H9 (cell line): ENCODE results near the gene KIAA0753. TPM values are rescaled to one million over a fixed set of nuclear protein-coding genes. Genes with fewer than 3 reads are reported as not detected.

Source experiments
- DNase-seq: peaks from one replicate; pipeline ENCODE4 v3.0.0-alpha.2; 2017
- H2AFZ ChIP-seq: one replicate; pipeline ENCODE4 v1.6.1; 2013; ENCODE audit warnings: mild to moderate bottlenecking, low read length, control low read depth, moderate library complexity
- H2AK5ac ChIP-seq: 2 replicates; pipeline ENCODE4 v1.6.1; 2013; ENCODE audit warnings: low read length, control low read depth, mixed read lengths; ENCODE audit not compliant: insufficient read length
- H2BK120ac ChIP-seq: one replicate; pipeline ENCODE4 v1.6.1; 2013; ENCODE audit warnings: low read depth, mild to moderate bottlenecking, low read length, control low read depth, inconsistent platforms; ENCODE audit not compliant: poor library complexity, severe bottlenecking
- H2BK12ac ChIP-seq: 2 replicates; pipeline ENCODE4 v1.6.1; 2013; ENCODE audit warnings: low read length, control low read depth, mixed read lengths, low read depth; ENCODE audit not compliant: insufficient read length
- H2BK15ac ChIP-seq: 2 replicates; pipeline ENCODE4 v1.6.1; 2013; ENCODE audit warnings: low read depth, low read length, control low read depth
- H2BK20ac ChIP-seq: one replicate; pipeline ENCODE4 v1.6.1; 2013; ENCODE audit warnings: low read depth, mild to moderate bottlenecking, low read length, control low read depth, inconsistent platforms; ENCODE audit not compliant: poor library complexity, severe bottlenecking
- H2BK5ac ChIP-seq: 2 replicates; pipeline ENCODE4 v1.6.1; 2013; ENCODE audit warnings: low read length, control low read depth, mixed read lengths; ENCODE audit not compliant: insufficient read length
- H3K14ac ChIP-seq: 2 replicates; pipeline ENCODE4 v1.6.1; 2013; ENCODE audit warnings: low read length, control low read depth; ENCODE audit not compliant: insufficient read depth
- H3K18ac ChIP-seq: 2 replicates; pipeline ENCODE4 v1.6.1; 2013; ENCODE audit warnings: low read depth, mild to moderate bottlenecking, mixed read lengths, low read length, control low read depth; ENCODE audit not compliant: insufficient read length
- H3K23ac ChIP-seq: 2 replicates; pipeline ENCODE4 v1.6.1; 2013; ENCODE audit warnings: low read length, control low read depth, mixed read lengths, low read depth; ENCODE audit not compliant: insufficient read length
- H3K23me2 ChIP-seq: 2 replicates; pipeline ENCODE4 v1.6.1; 2013; ENCODE audit warnings: low read depth, mild to moderate bottlenecking, mixed read lengths, low read length, control low read depth; ENCODE audit not compliant: insufficient read length, poor library complexity, severe bottlenecking
- H3K27ac ChIP-seq: 2 replicates; pipeline ENCODE4 v1.5.1; 2013; ENCODE audit warnings: low read length, control low read depth, mixed read lengths, low read depth; ENCODE audit not compliant: insufficient read length
- H3K27me3 ChIP-seq: 2 replicates; pipeline ENCODE4 v1.6.1; 2013; ENCODE audit warnings: low read length, control low read depth, inconsistent platforms; ENCODE audit not compliant: insufficient read depth
- H3K4ac ChIP-seq: 2 replicates; pipeline ENCODE4 v1.6.1; 2013; ENCODE audit warnings: low read depth, mild to moderate bottlenecking, control low read depth, inconsistent platforms, low read length, moderate library complexity
- H3K4me1 ChIP-seq: 2 replicates; pipeline ENCODE4 v1.6.1; 2013; ENCODE audit warnings: low read length, control low read depth, inconsistent platforms; ENCODE audit not compliant: insufficient read depth
- H3K4me2 ChIP-seq: 2 replicates; pipeline ENCODE4 v1.6.1; 2013; ENCODE audit warnings: low read length, control low read depth, mixed read lengths; ENCODE audit not compliant: insufficient read length, insufficient read depth
- H3K56ac ChIP-seq: 2 replicates; pipeline ENCODE4 v1.6.1; 2013; ENCODE audit warnings: low read depth, mild to moderate bottlenecking, mixed read lengths, low read length, control low read depth; ENCODE audit not compliant: insufficient read length
- H3K79me1 ChIP-seq: 2 replicates; pipeline ENCODE4 v1.6.1; 2013; ENCODE audit warnings: low read depth, mild to moderate bottlenecking, moderate library complexity, low read length, control low read depth, inconsistent platforms; ENCODE audit not compliant: insufficient read depth, poor library complexity, severe bottlenecking
- H3K79me2 ChIP-seq: 2 replicates; pipeline ENCODE4 v1.6.1; 2013; ENCODE audit warnings: low read length, control low read depth, inconsistent platforms; ENCODE audit not compliant: insufficient read depth
- H3K9ac ChIP-seq: 2 replicates; pipeline ENCODE4 v1.6.1; 2013; ENCODE audit warnings: low read length, control low read depth, mixed read lengths; ENCODE audit not compliant: insufficient read length; ENCODE audit errors: extremely low read depth
- H3K9me3 ChIP-seq: one replicate; pipeline ENCODE4 v1.6.1; 2013; ENCODE audit warnings: low read depth, low read length, inconsistent platforms; ENCODE audit not compliant: control insufficient read depth
- H3T11ph ChIP-seq: one replicate; pipeline ENCODE4 v1.6.1; 2013; ENCODE audit warnings: mild to moderate bottlenecking, low read length, control low read depth, inconsistent platforms
- H4K20me1 ChIP-seq: one replicate; pipeline ENCODE4 v1.6.1; 2013; ENCODE audit not compliant: control insufficient read depth, insufficient read length, insufficient read depth
- H4K5ac ChIP-seq: 2 replicates; pipeline ENCODE4 v1.6.1; 2013; ENCODE audit warnings: low read depth, mild to moderate bottlenecking, mixed read lengths, low read length, control low read depth; ENCODE audit not compliant: insufficient read length
- H4K8ac ChIP-seq: replicated peaks from 2 replicates; pipeline ENCODE4 v1.6.1; 2013; ENCODE audit warnings: low read length, control low read depth, mixed read lengths, low read depth; ENCODE audit not compliant: insufficient read length
- H4K91ac ChIP-seq: 2 replicates; pipeline ENCODE4 v1.6.1; 2013; ENCODE audit warnings: low read depth, mild to moderate bottlenecking, moderate library complexity, mixed read lengths, low read length, control low read depth; ENCODE audit not compliant: insufficient read length
- H3K27ac Mint-ChIP-seq, 3 experiments: 2 replicates in 2 of 3; 3 replicates in 1 of 3; pipeline ENCODE4 v1.8.0; 2020 to 2021; ENCODE audit warnings: mixed read lengths in 3 of 3, mild to moderate bottlenecking in 1 of 3, moderate library complexity in 1 of 3
- H3K27me3 Mint-ChIP-seq: 2 replicates; pipeline ENCODE4 v1.8.0; 2021; ENCODE audit warnings: low read depth, mild to moderate bottlenecking, moderate library complexity, mixed read lengths
- H3K36me3 Mint-ChIP-seq, 3 experiments: 2 replicates in 2 of 3; 3 replicates in 1 of 3; pipeline ENCODE4 v1.8.0; 2020 to 2021; ENCODE audit warnings: low read depth in 3 of 3, mixed read lengths in 3 of 3; ENCODE audit not compliant: insufficient read depth in 1 of 3
- H3K4me1 Mint-ChIP-seq, 2 experiments: 2 replicates each; pipeline ENCODE4 v1.8.0; 2020; ENCODE audit warnings: mixed read lengths in 2 of 2
- H3K4me3 Mint-ChIP-seq, 2 experiments: 2 replicates in 1 of 2; 3 replicates in 1 of 2; pipeline ENCODE4 v1.8.0; 2020 to 2021; ENCODE audit warnings: mild to moderate bottlenecking in 2 of 2, mixed read lengths in 2 of 2, moderate library complexity in 1 of 2
- H3K9me3 Mint-ChIP-seq, 2 experiments: 2 replicates in 1 of 2; 3 replicates in 1 of 2; pipeline ENCODE4 v1.8.0; 2020; ENCODE audit warnings: mild to moderate bottlenecking in 2 of 2, mixed read lengths in 2 of 2, moderate library complexity in 1 of 2
- CTCF ChIP-seq: fragments of 200-600 bp; sonication (generic); conservative IDR thresholded peaks from 3 replicates; pipeline ENCODE4 v1.8.0; 2021; ENCODE audit warnings: antibody characterized with exemption, mild to moderate bottlenecking
- WGBS: extraction: QIAGEN DNeasy Blood & Tissue Kit; methylation state at CpG from one replicate; pipeline ENCODE4 v1.1.7; 2013; ENCODE audit warnings: missing lambda C conversion rate, low lambda C conversion rate, mixed read lengths; ENCODE audit not compliant: insufficient read length; ENCODE audit errors: extremely low coverage; 5-methylcytosine and 5-hydroxymethylcytosine counted together
- total RNA-seq: library from RNA; stranded (reverse); gene quantifications from 2 replicates; pipeline ENCODE4 v1.2.1, GENCODE V29; 2021

Gene KIAA0753
- total RNA-seq, 1 experiment from 2014 or later = 37.2 TPM

- no peak overlapping the region for H2BK15ac ChIP-seq
- H3K14ac ChIP-seq = no peak overlapping the region
- no peak overlapping the region for H2BK20ac ChIP-seq
- Mint-ChIP-seq H3K27me3 (peaks cover 8% of the 10 kb centered on the region), H3K36me3 (no peaks in the 10 kb centered on the region), H3K27ac (no peak overlapping the region), H3K4me3 (no peak overlapping the region), H3K9me3 (no peaks in the 10 kb centered on the region; a peak in 1 of 5 replicates), H3K4me1 (0 out of 4 replicates have a peak, but pooled peaks cover 0 to 2% of the 10 kb centered on the region in 2 experiments)
- H3K27me3 ChIP-seq = no peaks in the 10 kb centered on the region
- no peak overlapping the region for H4K8ac ChIP-seq
- no peaks in the 10 kb centered on the region for H3K9me3 ChIP-seq
- no peaks in the 10 kb centered on the region for H3K4me1 ChIP-seq
- no peaks in the 10 kb centered on the region for H3K23me2 ChIP-seq
- TF ChIP-seq CTCF = no peak
- no peak overlapping the region for H2AK5ac ChIP-seq
- no peak overlapping the region for H3K27ac ChIP-seq
- no peak overlapping the region for H3K56ac ChIP-seq
- H3K79me2 ChIP-seq = no peaks in the 10 kb centered on the region
- H2AFZ ChIP-seq = no peak overlapping the region
- no peak overlapping the region for H3K4ac ChIP-seq
- H3K9ac ChIP-seq = no peak overlapping the region
- no peak overlapping the region for H3T11ph ChIP-seq
- no peak overlapping the region for H4K91ac ChIP-seq
- no peak overlapping the region for H3K18ac ChIP-seq
- no peak overlapping the region for H4K5ac ChIP-seq
- H2BK120ac ChIP-seq = no peak overlapping the region
- no peak overlapping the region for H2BK5ac ChIP-seq
- no peak overlapping the region for H2BK12ac ChIP-seq
- no peak for DNase-seq
- no peaks in the 10 kb centered on the region for H4K20me1 ChIP-seq
- no peak overlapping the region for H3K23ac ChIP-seq
- WGBS = no CpG with 5 or more reads among the region's 5 CpGs
- H3K79me1 ChIP-seq = no peaks in the 10 kb centered on the region
- no peak overlapping the region for H3K4me2 ChIP-seq
Observed at GRCh38 chr17:6681671-6682070, 41.2 kb upstream of the KIAA0753 start.
